Middle frontal gyrus (tissue), 1 donor: ENCODE results near the gene CCDC160.
"Not testable (repeated sequence)": the region's sequence is repeated elsewhere in the genome, so short reads cannot be mapped to it uniquely, and the experiment has no call there.

Experiments
- DNase-seq: peaks from one replicate; pipeline ENCODE4 v3.0.0-alpha.2; 2015; ENCODE audit warnings: low spot score; ENCODE audit errors: extremely low spot score

Gene CCDC160

GRCh38 chrX:134236626-134237614 is at the start of gene CCDC160:
Gene CCDC160, plus strand, starts transcription at chrX:134237182. Its CDS starts 7,619 bp downstream, at chrX:134244801.
- no peak for DNase-seq

- no peak for DNase-seq
These were observed 45.7 kb upstream of the CCDC160 start for GRCh38 chrX:134191281-134191680.

GRCh38 chrX:134194915-134195314 is 42.1 kb upstream of the CCDC160 start:
- no peak for DNase-seq

- no peak for DNase-seq
These were observed 34.4 kb upstream of the CCDC160 start for GRCh38 chrX:134202561-134202960.

- DNase-seq = no peak
These were observed 30.8 kb upstream of the CCDC160 start for GRCh38 chrX:134206221-134206620.

GRCh38 chrX:134210465-134210864 is 26.5 kb upstream of the CCDC160 start:
- no peak for DNase-seq

GRCh38 chrX:134235236-134235635 is 1.7 kb upstream of the CCDC160 start:
- DNase-seq = no peak

- DNase-seq = not testable (repeated sequence)
These were observed 1.2 kb downstream of the CCDC160 start for GRCh38 chrX:134238144-134238543.

GRCh38 chrX:134239016-134239415 is 2.0 kb downstream of the CCDC160 start:
- no peak for DNase-seq

- DNase-seq = no peak
These were observed 3.2 kb downstream of the CCDC160 start for GRCh38 chrX:134240209-134240608.

GRCh38 chrX:134241960-134242619 is 5.1 kb downstream of the CCDC160 start:
- no peak for DNase-seq

- no peak for DNase-seq
These were observed 7.1 kb downstream of the CCDC160 start for GRCh38 chrX:134244043-134244442.

- DNase-seq = no peak
These were observed 9.3 kb downstream of the CCDC160 start for GRCh38 chrX:134246282-134246681.

- no peak for DNase-seq
These were observed 10.5 kb downstream of the CCDC160 start for GRCh38 chrX:134247492-134247891.

- DNase-seq = no peak
These were observed 12.3 kb downstream of the CCDC160 start for GRCh38 chrX:134249241-134249640.

- DNase-seq = no peak
These were observed 14.3 kb downstream of the CCDC160 start for GRCh38 chrX:134251241-134251640.

- DNase-seq = no peak
These were observed 17.5 kb downstream of the CCDC160 start for GRCh38 chrX:134254511-134254910.

GRCh38 chrX:134255555-134255954 is 18.6 kb downstream of the CCDC160 start:
- no peak for DNase-seq

- no peak for DNase-seq
These were observed 19.7 kb downstream of the CCDC160 start for GRCh38 chrX:134256684-134257083.

- no peak for DNase-seq
These were observed 21.2 kb downstream of the CCDC160 start for GRCh38 chrX:134258202-134258601.

- DNase-seq = not testable (repeated sequence)
These were observed 49.0 kb downstream of the CCDC160 start for GRCh38 chrX:134285934-134286333.

- DNase-seq = no peak
These were observed 50.4 kb downstream of the CCDC160 start for GRCh38 chrX:134287346-134287745.
